Stimulated activated naive CD8-positive, alpha-beta T cell treated with anti-CD3 and anti-CD28 coated beads, Interleukin-15, Interleukin-2, amounts not matched to agents 100 U/mL and 50 U/mL, for 24 hours (primary cell): ENCODE data around the gene DPF3.
"Not testable (repeated sequence)": the region's sequence is repeated elsewhere in the genome, so short reads cannot be mapped to it uniquely, and the experiment has no call there.

Experiments
- ATAC-seq: fragments of 150-1000 bp; cut with Tn5 transposase; one replicate; pipeline ENCODE4 v1.10.0; 2021
- DNase-seq: peaks from one replicate; pipeline ENCODE4 v3.0.0; 2021

DPF3 gene

DNA sequence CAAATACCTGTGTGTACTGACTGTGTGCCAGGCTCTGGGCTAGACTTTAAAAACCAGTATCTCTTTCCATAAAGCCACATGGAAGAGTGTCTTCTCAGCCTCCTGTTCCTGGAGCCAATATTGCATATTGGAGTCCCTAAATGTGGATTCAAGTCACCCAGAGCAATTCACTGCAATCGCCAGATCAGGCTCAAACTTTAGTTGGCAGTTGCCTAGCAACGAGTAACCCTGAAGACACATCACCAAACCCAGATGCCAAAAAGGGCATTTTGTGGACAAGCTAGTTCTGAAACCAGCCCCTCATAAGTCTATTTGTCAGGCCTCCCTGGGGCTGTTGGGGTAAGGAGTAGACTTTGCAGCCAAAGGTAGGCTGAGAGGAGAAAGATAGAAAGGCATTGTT is 13.7 kb downstream of the DPF3 start:
- no peak for DNase-seq
- no peak for ATAC-seq

DNA sequence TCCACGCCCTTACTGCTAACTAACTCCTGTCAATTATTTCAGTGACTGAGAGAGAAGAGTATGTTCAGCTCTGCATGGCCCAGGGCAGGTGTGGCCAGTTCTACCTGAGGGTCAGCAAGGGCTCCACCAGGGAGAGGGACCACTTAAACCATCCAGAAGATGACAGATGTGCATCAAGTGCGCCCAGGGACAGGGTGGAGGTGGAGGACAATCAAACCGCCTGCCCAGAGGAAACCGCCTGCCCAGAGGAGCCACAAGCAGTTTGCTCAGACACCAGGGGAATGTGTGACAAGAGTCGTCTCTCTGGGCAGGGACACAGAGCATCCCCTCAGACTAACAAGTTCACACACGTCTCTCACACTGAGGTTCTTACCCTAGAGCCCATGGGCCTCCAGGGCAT is 14.5 kb downstream of the DPF3 start:
- no peak for DNase-seq
- no peak for ATAC-seq

GRCh38 chr14:72878746-72879145 is 15.2 kb downstream of the DPF3 start:
- DNase-seq: no peak
- no peak for ATAC-seq

DNA sequence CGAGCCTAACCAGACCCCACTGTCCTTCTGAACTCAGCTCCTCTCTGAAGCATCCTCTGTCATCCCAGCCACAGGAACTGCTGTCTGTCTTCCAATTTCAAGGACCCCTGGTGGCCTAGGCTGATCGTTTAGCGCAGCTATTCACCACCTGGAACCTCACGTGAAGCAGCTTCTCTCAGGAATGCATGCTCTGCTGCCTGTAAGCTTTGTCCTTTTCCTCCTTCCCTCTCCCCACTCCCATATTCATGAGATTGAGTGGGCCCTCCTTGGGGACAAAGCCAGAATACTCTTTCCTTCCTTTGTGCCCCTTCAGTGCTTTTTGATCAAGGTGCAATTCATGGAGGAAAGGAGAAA is 17.2 kb downstream of the DPF3 start:
- DNase-seq: no peak
- ATAC-seq: no peak

- ATAC-seq: no peak
- DNase-seq: no peak
These were observed 17.7 kb downstream of the DPF3 start for GRCh38 chr14:72876005-72876709.

DNA sequence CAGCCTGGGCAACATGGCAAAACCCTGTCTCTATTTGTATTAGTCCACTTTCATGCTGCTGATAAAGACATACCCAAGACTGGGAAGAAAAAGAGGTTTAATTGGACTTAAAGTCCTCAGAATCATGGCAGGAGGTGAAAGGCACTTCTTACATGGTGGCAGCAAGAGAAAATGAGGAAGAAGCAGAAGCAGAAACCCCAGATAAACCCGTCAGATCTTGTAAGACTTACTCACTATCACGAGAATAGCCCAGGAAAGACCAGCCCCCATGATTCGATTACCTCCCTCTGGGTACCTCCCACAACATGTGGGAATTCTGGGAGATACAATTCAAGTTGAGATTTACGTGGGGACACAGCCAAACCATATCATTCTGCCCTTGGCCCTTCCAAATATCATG is 23.0 kb downstream of the DPF3 start:
- not testable (repeated sequence) for ATAC-seq, DNase-seq

- no peak for DNase-seq
- ATAC-seq: no peak
These were observed 24.2 kb downstream of the DPF3 start for GRCh38 chr14:72869407-72870329.

GRCh38 chr14:72868500-72868899 is 25.4 kb downstream of the DPF3 start:
- ATAC-seq (no peak), DNase-seq (no peak)

GRCh38 chr14:72864712-72865365 is 29.1 kb downstream of the DPF3 start:
- DNase-seq: no peak
- no peak for ATAC-seq

DNA sequence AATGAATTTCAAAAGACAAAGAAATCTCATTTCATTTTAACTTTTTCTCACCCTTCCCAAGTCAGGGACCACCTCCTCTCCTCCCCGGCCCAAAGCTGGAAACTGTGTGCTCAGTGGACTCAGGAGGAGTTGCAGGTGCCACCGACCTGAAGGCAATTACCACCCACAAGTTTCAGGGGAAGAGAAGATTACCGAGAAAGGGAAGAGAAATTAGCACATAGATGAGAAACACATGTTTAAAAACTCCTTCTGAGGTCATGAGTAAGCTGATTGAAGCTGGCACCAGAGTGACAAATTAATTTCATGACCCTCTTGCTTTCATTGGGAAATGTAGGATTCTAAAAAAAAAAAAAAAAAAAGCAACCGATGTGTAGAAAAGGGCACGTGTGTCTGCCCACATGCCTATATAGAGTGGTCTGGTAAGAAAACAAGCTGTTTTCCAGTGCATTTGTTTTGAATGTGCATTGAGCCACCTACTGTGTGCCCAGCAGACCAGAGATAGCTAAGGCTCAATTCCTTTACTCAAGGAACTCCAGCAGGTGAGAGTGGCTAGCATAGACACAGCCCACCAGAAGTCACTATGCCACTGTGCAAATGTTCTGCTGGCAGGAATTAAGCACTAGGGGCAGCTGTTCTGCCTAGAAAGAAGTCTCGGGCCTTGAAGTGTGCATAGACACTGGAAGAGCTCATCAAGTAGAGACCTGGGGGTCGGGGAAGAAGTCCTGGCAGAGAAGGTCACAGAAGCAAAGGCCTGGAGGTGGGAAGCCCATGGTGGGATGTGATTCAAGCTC is 30.5 kb downstream of the DPF3 start:
- ATAC-seq (no peak), DNase-seq (no peak)

- ATAC-seq (no peak), DNase-seq (no peak)
These were observed 37.2 kb downstream of the DPF3 start for GRCh38 chr14:72856530-72857266.

- no peak for ATAC-seq
- no peak for DNase-seq
These were observed 38.0 kb downstream of the DPF3 start for GRCh38 chr14:72855913-72856312.

DNA sequence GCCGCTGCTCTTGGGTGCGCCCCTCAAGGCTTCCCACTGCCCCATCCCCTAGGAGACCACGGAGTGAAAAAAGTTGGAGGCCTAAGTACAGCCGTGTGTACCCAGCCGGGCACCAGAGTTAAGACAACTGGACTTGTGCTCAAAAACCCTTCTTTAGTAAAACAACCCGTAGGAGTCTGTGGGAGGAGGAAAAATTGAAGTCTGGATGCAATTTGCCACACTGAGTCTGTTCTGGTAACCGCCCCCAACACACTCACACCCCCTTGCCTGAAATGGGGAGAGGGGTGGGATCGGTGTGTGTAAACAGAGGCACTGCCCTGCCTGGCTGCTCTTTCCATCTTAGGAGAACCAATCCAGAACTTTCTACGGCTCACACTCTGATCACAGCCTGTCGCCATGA is 41.7 kb downstream of the DPF3 start:
- DNase-seq (no peak), ATAC-seq (no peak)

- ATAC-seq: no peak
- no peak for DNase-seq
These were observed 42.3 kb downstream of the DPF3 start for GRCh38 chr14:72851635-72852034.

DNA sequence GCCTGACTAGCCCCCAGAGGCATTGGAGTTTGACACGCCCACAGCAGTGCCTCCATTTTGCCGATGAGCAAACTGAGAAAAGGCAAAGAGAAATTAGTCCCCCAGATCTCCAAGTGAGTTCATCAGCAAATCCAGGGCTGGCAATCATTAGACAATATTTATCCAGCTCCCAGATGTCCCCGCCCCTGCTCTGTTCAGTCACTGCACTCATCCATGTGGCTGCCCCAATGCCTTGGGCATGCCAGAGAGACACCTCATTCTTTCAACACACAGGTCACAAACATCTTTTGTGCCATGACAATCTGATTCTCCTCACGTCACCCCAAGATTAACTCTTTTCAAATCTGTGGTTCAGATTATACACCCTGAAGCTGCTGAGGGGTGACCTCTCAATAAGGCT is 43.5 kb downstream of the DPF3 start:
- ATAC-seq: no peak

DNA sequence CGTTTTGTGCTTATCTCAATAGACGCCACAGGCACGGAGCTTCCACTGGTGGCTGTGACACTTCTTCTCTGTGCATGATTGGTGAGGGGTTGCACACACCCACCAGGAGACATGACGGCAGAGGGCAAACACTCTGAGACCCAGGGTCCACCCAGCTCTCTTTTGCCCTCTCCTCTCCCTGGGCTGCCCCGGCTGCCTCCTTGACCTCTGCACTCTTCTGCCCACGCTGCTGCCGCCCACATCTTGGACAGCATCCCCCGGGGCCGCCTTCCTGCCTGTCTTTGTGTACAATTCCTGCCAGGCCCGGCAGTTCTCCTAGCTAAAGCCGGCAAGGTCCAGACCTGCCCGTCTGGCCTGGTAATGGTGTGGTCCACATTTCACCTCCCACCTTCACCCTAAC is 44.7 kb downstream of the DPF3 start:
- DNase-seq (no peak), ATAC-seq (no peak)

More for the DNA sequence above, 43.5 kb downstream of the DPF3 start:
- no peak for DNase-seq

- no peak for DNase-seq
These were observed 46.2 kb downstream of the DPF3 start for GRCh38 chr14:72847721-72848120.

GRCh38 chr14:72845683-72846082 is 48.2 kb downstream of the DPF3 start:
- no peak for ATAC-seq
- DNase-seq: no peak

More at GRCh38 chr14:72847721-72848120, 46.2 kb downstream of the DPF3 start:
- ATAC-seq: no peak

GRCh38 chr14:72845196-72845595 is 48.7 kb downstream of the DPF3 start:
- DNase-seq (no peak), ATAC-seq (no peak)

DNA sequence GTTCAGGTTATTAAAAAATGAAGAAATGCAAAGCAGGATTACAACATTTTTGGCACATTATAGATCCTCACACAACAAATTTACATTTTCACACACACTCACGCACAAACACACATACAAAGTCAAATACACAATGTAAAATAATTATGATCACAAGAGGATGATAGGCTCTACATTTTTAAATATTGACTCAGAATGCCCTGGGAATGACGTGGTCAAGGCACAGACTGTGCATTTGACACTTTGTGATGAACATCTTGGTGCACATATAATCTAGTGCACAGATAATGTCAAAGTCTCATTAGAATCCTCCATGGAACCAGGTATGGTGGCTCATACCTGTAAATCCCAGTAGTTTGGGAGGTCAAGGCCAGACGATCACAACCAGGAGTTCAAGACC is 49.4 kb downstream of the DPF3 start:
- DNase-seq (no peak), ATAC-seq (no peak)
